ENCODE results near the gene TUBB2A.
"Not testable (repeated sequence)": the region's sequence is repeated elsewhere in the genome, so short reads cannot be mapped to it uniquely, and the experiment has no call there.

The TUBB2A gene

GRCh38 chr6:3179945-3180344 lies 22.6 kb upstream of the TUBB2A start:
- DNase-seq = not testable (repeated sequence)

- DNase-seq = not testable (repeated sequence)
Measured at GRCh38 chr6:3178666-3179065, 21.3 kb upstream of the TUBB2A start.

DNA sequence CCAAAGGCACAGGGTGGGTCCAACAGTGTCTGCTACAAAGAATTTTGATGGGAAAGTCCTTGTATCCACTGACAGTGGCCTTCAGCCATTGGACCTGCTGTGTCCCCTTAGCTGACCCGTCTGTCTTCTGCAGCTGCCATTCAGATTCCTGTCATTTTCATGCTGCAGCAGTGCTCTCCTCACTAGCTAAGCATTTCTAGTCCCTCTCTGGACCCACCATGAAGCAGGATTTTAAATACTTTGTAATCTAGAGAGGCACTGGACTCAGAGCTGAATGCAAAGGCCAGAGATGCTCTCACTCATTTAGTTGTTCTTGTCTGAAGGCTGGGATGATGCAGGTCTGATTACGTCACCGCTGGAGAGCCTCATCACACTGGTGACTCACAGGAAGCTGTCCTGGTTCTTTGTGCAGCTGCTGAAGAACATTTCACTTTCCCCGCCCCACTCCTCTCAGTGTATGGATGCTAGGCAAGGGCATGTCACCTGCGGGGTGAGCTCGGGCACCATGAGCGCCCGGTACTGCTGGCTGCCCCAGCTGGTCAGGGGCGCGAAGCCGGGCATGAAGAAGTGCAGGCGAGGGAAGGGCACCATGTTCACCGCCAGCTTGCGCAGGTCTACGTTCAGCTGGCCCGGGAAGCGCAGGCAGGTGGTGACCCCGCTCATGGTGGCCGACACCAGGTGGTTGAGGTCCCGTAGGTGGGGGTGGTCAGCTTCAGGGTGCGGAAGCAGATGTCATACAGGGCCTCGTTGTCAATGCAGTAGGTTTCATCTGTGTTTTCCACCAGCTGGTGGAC lies 19.4 kb upstream of the TUBB2A start:
- peak; percentile 56 for DNase-seq

- DNase-seq = peak; percentile 46
Measured at GRCh38 chr6:3175715-3176402, 18.5 kb upstream of the TUBB2A start.

- DNase-seq = not testable (repeated sequence)
Measured at GRCh38 chr6:3173636-3174089, 16.3 kb upstream of the TUBB2A start.

DNA sequence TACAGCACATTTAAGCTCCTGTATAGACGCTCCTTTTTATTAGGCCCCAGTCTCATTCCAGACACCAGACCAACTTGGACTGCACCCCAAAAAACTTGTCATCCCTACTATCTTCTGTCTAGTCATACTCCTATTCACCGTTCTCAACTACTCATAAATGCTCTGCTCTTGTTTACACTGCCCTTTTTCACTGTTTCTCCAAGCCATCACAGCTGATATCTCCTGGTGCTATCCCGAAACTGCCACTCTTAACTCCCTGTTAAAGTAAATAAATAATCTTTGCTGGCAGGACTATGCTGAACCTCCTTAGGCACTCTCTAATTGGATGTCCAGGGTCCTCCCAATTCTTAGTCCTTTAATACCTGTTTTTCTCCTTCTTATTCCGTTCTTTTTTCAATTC lies 15.4 kb upstream of the TUBB2A start:
- DNase-seq = not testable (repeated sequence)

DNA sequence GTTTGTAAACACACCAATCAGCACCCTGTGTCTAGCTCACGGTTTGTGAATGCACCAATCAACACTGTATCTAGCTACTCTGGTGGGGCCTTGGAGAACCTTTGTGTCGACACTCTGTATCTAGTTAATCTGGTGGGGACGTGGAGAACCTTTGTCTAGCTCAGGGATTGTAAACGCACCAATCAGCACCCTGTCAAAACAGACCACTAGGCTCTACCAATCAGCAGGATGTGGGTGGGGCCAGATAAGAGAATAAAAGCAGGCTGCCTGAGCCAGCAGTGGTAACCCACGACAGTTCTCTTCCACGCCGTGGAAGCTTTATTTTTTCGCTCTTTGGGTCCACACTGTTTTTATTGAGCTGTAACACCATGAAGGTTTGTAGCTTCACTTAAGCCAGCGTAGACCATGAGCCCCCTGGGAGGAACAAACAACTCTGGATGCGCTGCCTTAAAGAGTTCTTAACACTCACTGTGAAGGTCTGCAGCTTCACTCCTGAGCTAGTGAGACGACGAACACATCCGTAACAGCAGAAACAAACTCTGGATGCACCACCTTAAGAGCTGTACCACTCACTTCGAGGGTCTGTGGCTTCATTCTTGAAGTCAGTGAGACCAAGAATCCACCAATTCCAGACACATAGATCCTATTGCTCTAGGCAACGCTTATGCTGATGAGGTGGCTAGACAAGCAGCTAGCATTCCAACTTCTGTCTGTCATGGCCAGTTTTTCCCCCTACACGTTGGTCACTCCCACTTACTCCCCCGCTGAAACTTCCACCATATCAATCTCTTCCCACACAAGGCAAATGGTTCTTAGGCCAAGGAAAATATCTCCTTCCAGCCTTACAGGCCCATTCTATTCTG lies 14.2 kb upstream of the TUBB2A start:
- not testable (repeated sequence) for DNase-seq

DNA sequence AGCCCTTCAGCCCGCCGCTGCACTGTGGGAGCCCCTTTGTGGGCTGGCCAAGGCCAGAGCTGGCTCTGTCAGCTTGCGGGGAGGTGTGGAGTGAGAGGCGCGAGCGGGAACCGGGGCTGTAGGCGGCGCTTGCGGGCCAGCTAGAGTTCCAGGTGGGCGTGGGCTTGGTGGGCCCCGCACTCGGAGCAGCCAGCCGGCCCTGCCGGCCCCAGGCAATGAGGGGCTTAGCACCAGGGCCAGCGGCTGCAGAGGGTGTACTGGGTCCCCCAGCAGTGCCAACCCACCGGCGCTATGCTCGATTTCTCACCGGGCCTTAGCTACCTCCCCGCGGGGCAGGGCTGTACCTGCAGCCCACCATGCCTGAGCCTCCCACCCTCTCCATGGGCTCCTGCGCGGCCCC lies 13.3 kb upstream of the TUBB2A start:
- DNase-seq = not testable (repeated sequence)

- DNase-seq = not testable (repeated sequence)
Measured at GRCh38 chr6:3168046-3168445, 10.7 kb upstream of the TUBB2A start.

DNA sequence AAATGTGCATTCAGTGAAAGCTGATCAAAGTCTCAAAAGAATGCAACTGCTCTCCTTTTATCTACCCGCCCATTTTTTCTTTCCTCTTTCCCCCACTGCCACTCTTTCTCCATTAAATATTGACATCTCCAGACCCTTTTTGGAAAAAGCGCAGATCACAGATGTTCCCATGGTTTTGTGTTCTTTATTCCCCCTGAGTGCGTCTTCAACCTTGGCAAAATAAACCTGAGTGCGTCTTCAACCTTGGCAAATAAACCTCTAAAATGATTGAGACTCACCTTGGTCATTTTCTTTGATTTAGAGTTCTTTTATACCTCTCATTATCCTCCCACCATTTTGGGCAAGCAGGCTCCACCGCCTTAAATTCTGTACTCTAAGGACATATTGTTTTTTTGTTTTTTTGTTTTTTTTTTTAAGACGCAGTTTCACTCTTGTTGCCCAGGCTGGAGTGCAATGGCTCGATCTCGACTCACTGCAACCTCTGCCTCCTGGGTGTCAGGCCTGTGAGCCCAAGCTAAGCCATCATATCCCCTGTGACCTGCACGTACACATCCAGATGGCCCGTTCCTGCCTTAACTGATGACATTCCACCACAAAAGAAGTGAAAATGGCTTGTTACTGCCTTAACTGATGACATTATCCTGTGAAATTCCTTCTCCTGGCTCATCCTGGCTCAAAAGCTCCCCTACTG lies 9.3 kb upstream of the TUBB2A start:
- DNase-seq = not testable (repeated sequence)

- no peak for DNase-seq
Measured at GRCh38 chr6:3165631-3166534, 8.5 kb upstream of the TUBB2A start.

DNA sequence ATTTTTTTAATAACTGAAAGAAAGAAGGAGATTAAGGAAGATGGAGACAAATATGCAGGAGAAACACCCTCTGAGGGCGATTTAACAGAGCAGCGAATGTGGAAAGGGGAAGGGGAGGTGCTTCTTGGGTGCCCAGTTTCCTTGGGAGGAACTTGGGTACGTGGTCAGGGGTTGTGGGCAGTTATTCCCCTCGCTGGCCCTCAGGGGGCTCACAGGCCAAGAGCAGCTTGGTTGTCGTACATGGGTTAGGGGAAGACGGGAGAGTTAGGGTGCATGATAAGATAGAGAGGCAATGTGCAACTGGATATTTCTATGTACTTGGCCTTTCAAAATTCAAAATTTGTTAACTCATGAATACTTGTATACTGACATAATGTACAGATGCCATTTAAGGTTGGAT lies 7.0 kb upstream of the TUBB2A start:
- no peak for DNase-seq

DNA sequence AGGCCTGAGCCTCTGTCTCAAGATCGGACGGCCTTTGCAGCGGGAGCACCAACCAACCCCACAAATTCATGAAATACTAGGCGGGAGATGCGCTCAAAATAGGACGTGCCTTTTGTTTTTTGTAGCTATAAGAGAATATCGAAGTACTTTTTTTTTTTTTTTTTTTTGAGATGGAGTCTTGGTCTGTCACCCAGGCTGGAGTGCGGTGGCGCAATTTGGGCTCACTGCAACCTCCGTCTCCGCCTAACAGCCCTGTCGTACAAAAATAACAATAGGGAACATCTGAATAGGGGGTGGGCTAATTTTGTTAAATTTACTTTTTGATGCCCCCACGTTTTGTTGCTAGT lies 5.9 kb upstream of the TUBB2A start:
- DNase-seq = no peak

DNA sequence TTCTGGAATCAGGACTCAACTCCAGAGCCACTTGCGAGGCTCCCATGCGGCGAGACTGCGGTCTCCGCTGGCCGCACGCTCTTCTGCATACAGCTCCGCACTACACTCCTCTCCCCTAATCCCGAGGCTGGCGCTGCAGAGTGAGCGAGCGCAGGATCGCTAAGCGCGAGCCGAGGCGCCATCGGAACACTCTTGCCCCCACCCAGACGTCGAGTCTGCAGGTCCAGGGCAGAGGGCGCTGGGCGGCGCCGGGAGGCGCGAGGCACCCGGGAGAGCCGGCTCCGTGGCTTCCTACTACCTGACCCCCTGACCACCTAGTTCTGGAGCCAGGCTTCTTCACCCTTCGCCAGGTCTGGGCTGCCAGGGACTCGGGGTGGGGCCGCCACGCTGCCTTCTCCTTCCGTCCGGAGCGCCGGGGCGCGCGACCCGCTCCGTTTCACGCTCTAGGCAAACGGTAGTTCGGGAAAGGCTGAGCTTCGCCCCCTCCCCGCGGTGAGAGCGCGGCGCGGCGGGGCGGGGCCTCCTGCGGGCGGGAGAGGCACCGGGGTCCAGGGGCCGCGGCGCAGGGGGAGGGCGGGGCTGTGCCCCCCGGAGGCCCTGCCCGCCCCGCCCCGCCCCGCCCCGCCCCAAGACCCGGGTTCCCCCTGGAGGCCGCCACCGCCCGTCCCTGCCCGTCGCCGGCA lies 5.4 kb upstream of the TUBB2A start:
- peak; percentile 55 for DNase-seq

DNA sequence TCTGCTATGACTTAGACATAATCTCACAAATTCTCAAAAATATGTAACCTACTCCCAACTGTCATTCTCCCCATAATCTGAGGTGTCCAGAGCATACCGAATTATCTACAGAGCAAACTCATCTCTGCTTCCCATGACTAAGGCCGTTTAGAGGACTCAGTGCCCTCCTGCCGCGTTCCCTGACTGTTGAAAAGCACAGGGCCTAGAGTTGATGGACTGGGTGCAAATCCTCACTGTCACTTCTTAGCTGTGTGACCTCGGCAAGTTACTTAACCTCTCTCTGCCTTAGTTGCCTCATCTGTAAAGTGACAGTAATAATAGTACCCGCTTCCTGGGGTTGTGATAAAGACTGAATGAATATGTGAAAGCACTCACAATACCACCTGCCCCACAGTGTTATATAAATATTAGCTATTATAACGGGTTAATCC lies 4.7 kb upstream of the TUBB2A start:
- no peak for DNase-seq

GRCh38 chr6:3159805-3160781 lies 2.7 kb upstream of the TUBB2A start:
- peak; percentile 31 for DNase-seq

GRCh38 chr6:3156184-3157130 lies 887 bp downstream of the TUBB2A start:
- not testable (repeated sequence) for DNase-seq

DNA sequence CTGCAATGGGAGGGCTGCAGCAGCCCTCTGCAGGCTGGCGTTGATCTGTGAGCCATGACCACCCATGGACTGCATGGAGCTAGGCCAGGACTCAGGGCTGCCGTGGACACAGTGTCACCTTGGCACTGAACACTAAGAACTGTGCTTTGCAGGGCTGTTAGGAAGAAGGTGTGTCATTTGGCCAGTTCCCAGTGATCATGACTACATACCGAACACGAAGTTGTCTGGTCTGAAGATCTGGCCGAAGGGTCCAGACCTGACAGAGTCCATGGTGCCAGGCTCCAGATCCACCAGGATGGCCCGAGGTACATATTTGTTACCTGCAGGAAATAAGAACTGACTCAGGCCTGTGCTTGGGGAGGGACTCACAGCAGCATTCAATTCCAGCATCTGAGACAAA lies 1.9 kb downstream of the TUBB2A start:
- DNase-seq = not testable (repeated sequence)

DNA sequence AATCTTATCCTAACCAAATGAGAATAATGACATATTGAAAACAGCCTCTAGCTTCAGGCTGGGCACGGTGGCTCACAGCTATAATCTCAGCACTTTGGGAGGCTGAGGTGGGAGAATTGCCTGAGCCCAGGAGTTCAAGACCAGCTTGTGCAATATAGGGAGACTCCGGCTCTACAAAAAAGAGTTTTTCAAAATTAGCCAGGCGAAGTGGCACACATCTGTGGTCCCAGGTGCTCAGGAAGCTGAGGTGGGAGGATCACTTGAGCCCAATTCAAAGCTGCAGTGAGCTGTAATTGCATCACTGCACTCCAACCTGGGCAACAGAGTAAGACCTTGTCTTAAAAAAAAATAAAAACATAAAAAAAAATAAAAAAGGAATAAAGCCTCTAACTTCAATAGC lies 4.7 kb downstream of the TUBB2A start:
- no peak for DNase-seq

Data from NCI-H510A treated with DMSO at 0.1 percent for 48 hours (cell line).